ENCODE measurements around the gene MPDU1.
A peak's percentile ranks its signal among the peaks of the same experiment; 100 is the strongest.

The MPDU1 gene

DNA sequence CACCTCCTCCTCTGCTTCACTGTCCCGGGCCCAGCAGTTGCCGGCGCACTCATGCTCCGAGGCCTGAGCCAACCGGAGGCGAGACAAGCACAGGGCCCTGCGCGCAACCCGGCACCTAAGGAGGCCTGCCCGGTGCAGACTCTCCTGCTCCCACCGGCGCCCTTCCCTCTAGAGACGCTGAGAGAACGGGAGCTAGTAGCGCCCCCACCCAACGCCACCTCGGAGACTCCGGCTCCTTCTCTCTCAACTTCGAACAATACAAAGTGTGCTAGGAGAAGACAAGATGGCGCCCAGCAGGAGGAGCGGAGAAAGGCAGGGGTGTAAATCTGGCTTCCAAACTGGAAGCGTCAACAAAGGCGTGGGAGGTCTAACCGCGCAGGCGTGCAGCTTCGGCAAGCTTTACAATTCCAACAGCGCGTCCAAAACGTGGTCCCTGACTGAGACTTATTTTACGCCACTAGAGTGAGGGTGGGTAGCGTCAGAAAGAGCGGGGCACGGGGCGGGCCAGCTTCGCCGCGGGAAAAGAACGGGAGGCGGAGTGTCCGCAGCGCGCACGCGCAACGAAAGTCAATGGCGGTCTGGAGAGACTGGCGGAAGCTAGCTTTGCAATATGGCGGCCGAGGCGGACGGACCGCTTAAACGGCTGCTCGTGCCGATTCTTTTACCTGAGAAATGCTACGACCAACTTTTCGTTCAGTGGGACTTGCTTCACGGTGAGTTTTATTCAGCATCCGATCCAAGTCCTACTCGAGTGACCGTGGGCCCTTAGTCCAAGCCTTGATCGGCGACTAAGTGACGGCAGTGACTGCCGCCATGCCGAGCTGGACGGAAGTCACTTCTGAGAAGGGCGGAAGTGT is at the start of gene MPDU1:
TSS of gene MPDU1 (plus strand) at position 600 of the 857 bp plus-strand sequence. CDS start at position 611, 11 bp downstream.
- peak; percentile 99 for DNase-seq

DNA sequence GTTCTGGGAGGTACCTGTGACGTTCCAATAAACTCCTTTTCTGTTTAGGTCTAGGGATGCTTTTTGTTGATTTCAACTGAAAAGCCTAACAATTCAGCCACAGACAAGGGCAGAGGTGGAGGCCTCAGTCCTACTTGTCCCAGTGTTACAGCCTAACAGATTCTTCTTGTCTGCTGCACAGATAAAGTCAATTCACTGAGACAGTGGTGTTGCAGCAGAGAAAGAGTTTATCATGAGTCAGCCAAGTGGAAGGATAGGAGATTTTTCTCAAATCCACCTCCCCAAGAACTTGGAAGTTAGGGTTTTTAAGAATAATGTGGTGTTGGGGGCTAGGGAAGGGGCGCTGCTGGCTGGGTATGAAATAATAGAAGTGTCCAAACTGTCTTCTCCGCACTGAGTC is 45.6 kb upstream of the MPDU1 start:
- DNase-seq = no peak

DNA sequence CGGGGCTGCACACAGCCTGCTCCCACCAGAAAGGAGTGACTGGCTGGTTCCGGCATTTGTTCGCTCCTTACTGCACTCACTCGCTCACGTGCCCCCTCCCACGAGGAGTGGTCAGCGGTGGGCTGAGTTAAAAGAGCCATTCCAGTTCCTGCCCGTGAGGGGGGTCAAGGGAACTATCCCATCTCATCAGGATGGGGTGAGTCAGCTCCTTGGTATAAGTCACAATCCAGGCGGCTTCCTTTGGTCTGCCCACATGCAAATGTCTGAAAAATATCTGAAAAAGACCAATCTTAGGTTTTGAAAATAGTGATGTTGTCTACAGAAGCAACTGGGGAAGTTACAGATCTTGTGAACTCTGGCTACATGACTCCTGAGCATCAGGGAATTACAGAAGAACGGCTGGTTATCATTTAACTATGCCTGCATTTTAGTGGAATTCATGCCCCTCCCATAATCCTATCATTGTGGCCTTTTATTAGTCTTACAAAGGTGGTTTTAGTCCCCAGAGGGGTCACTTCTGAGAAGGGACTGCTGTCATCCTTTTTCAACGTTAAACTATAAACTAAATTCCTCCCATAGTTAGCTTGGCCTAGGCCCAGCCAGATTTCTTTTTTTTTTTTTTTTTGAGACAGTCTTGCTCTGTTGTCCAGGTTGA is 44.6 kb upstream of the MPDU1 start:
- no peak for DNase-seq

DNA sequence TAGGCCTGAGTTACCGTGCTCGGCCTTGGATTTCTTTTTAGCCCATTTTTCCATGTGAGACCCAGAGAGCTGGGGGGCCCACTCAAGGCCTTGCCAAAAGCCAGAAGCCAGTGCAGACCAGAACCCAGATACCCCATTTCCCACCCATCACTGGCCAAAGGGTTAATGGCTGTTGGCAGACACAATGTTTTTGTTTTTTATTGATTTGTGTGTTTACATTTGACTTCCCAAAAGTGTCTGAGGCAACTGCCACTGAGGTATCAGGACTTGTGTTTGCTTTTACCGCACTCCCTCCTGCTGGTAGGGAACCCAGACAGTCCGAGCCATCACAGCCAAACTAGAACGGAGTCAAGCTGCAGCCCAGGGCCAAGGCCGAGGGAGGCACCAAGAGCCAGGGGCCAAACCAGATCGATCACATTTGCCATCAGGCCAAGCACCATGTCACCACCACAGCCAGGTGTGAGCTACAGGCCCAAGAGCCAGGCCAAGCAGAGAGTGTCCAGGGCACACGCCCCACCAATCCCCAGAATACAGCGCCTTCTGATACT is 42.5 kb upstream of the MPDU1 start:
- no peak for DNase-seq

DNA sequence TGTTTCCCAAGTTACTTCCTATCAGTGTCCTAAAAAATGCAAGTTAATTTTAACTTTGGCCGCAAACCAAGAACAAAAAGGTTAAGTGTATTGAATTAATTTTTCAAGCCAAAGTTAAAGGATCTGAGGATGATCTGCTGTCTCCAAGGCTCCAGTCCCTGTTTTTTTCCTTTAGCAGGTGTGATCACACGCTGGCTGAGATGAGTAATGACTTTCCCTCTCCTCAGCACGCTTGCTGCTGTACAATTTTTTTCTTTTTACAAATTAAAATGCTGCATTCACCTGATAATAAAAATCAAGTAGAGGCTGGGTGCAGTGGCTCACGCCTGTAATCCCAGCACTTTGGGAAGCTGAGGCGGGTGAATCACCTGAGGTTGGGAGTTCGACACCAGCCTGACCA is 38.7 kb upstream of the MPDU1 start:
- no peak for DNase-seq

DNA sequence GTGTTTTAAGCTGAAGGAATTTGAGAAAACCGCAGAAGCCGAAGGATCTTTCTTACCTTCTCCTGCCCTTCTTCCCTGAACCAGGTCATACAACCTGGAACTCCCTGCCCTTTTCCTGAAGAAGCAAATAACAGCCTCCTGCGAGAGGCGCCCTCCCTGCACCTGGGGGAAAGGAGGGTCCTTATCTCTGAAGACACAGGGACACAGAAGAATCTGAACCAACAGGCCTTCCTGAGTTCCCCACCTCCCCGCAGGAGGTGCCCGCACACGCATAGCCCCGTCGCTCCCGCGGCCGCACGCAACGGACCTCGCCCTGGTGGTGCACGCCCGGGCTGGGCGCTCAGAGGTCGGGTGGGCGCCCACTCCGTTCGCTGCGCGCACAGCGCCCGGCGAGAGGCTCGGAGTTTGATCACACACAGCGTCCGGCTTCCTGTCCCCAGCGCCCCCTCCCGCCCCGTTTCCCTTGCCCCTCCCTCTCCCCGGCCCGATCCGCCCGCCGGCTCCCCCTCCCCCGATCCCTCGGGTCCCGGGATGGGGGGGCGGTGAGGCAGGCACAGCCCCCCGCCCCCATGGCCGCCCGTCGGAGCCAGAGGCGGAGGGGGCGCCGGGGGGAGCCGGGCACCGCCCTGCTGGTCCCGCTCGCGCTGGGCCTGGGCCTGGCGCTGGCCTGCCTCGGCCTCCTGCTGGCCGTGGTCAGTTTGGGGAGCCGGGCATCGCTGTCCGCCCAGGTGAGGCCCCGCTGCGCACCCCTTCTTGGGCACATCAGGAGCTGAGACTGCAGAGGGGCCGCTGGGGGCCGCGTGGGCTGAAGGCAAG is 34.9 kb upstream of the MPDU1 start, which contains the start of gene TNFSF12:
TSS of gene TNFSF12 (plus strand) at position 474 of the 816 bp plus-strand sequence. CDS start at position 570, 96 bp downstream.
- DNase-seq = peak; percentile 78

DNA sequence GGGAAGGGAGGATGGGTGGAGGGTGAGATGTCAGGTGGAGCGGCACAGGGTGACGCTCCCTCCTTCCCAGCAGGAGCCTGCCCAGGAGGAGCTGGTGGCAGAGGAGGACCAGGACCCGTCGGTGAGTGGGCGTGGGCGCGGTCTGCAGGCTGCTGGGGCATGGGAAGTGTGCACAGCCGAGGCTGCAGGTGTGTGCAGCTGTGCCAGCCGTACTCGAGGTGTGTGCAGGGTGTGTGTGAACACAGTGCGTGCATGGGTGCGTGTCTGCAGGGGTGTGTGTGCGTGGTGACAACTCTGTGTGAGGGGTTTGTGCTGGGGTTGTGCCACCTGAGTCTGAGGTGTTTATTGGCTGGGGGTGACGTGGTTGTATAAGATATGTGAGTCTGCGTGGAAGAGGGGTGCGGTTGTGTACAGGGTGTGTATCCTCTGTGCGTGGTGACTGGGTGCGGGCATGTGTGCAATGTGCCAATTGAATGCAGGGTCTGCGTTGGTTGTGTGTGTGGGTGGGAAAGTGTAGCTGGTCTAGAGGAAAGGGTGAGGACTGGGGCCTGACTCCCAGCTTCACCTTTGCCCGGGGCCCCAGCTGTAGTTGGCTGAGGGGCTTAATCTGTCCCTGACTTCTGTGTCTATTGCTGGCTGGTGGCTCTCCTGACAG is 34.1 kb upstream of the MPDU1 start:
- peak; percentile 32 for DNase-seq

DNA sequence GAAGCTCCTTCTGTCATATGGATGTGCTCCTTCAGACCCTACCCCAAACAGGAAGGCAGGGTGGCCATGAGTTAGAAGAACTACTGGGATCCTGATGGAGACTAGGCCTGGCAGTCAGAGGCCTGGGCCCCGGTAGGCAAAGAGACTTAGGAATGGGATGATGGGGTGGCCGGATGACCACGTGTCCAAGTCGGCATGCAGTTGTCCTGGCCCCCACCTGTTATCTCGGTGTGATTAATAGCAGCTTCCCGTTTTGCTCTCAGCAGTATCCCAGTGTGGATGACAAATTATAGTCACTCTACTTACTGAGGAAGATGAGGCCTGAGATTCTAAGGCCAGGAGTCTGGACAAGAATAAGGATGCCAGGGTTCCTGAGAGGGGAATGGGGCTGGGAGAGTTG is 33.3 kb upstream of the MPDU1 start:
- DNase-seq = no peak

DNA sequence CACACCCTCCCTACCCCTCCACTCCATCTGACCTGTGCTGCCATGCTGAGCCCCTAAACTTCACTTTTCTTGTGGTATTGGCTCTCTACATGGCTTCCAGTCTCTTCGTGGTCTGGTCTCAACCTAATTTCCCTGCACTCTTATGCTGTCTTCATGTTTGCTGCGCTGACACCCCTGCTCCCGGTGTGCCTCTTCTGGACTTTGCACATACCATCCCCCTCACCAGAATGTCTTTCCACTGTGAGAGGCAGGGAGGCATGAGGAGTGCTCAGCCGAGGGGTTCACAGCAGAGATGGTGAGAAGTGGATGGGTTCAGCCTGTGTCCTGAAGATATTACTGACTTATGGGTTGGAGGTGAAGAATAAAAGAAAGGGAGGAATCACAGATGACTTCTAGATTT is 32.3 kb upstream of the MPDU1 start:
- no peak for DNase-seq

DNA sequence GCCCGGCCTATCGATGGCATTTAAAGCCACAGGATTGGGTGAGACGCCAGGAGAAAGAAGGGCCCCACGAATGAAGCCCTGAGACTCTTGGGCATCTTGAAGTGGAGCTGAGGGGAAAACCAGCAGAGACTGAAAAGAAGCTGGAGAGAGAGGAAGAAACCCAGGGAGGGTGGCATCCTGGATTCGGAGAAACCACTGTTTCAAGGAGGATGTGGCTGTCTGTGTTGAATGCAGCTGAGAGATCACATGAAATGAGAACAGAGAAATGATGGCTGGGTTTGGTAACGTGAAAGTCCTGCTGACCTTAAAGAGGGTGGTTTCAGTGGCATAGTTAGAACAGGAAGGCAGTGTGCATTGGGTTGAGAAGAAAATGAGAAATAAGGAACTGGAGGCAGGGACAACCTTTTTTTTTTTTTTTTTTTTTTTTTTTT is 31.0 kb upstream of the MPDU1 start:
- DNase-seq = no peak

DNA sequence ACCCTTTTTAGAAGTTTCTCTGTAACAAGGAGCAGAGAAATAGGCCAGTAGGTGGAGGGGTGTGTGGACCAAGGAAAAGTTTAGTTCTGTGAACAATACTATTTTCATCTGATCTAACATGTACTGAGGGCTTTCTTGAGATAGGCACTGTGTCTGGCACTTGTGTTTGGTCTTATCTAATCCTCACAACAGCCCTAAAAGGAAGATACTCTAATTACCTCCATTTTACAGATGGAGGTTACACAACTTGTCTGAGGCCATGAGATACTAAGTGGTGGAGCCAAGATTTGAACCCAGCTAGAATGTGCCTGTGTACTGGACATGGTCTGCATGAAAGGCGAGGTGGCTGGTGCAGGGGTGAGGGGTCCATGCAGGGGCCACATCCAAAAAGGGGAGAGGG is 30.3 kb upstream of the MPDU1 start:
- no peak for DNase-seq

DNA sequence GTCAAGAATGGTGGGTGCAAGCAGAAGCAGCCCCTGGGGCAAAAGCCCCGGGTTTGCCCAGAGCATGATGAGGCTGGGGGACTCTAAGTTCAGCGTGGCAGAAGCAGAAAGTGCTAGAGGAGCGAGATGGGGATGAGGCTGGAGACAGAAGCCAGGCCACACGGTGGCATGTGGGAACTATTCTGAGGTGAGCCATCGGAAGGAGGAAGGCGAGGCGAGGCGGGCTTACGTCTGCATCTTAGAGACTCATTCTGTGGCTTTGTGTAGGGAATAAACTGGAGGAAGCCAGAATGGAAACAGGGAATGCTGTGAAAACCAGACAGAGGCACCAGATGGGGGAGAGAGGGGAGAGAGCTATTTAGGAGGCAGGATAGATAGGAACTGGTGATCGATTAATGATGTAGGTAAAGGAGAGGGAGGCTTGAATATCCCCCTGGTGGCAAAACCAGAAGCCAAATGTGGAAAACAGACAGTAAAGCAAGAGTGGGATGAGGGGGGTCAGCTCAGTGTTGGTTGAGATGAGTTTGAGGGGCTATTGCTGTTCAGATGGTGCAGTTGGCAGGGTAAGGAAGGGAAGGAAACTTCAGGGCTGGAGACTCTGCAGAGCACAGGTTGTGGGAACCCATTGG is 28.2 kb upstream of the MPDU1 start:
- DNase-seq = no peak

DNA sequence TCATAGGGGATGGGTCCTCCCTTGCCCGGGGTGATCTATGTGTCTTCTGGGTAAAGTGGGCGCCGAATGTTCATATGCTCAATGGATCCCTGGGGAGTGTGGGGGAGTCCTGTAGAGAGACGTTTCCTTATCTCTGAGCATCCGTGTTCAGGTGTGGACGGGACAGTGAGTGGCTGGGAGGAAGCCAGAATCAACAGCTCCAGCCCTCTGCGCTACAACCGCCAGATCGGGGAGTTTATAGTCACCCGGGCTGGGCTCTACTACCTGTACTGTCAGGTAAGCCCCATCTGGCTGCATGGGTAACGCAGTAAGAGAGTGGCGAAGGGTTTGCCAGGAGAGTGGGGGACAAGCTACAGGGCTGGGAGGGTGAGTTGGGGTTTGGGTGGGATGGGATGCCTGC is 27.0 kb upstream of the MPDU1 start:
- DNase-seq = no peak

DNA sequence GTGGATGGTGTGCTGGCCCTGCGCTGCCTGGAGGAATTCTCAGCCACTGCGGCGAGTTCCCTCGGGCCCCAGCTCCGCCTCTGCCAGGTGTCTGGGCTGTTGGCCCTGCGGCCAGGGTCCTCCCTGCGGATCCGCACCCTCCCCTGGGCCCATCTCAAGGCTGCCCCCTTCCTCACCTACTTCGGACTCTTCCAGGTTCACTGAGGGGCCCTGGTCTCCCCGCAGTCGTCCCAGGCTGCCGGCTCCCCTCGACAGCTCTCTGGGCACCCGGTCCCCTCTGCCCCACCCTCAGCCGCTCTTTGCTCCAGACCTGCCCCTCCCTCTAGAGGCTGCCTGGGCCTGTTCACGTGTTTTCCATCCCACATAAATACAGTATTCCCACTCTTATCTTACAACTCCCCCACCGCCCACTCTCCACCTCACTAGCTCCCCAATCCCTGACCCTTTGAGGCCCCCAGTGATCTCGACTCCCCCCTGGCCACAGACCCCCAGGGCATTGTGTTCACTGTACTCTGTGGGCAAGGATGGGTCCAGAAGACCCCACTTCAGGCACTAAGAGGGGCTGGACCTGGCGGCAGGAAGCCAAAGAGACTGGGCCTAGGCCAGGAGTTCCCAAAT is 26.4 kb upstream of the MPDU1 start:
- DNase-seq = no peak

DNA sequence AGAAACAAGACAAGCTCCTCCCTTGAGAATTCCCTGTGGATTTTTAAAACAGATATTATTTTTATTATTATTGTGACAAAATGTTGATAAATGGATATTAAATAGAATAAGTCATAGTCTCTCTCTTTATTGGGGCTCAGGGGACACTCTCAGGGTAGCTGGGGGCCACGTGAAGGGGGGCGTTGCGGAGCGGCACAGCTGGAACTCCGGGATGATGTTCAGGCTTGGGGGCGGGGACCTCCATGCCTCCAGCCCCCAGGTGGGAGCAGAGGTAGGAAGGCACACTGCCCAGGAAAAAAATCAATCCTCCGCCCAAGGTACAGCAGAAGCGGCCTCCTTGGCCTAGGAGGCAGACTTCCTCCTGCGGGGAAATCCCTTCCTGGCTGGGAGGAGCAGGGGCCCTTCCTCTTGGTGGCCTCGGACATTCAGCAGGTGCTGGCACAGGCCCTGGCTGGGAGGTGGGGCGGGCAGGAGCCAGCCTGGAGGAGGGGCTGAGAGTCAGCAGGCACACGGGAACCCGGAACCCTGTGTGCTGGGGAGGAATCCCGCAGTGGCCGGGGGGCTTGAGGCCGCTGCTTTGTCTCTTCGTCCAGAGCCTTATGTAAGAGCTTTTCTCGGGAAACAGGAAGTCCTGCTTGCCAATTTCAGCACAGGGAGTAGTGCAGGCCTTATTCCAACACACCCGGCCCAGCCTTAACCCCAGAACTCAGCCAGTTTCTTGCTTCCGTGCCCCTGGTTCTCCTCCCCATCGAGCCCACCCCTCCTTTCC is 25.7 kb upstream of the MPDU1 start:
- peak; percentile 90 for DNase-seq

DNA sequence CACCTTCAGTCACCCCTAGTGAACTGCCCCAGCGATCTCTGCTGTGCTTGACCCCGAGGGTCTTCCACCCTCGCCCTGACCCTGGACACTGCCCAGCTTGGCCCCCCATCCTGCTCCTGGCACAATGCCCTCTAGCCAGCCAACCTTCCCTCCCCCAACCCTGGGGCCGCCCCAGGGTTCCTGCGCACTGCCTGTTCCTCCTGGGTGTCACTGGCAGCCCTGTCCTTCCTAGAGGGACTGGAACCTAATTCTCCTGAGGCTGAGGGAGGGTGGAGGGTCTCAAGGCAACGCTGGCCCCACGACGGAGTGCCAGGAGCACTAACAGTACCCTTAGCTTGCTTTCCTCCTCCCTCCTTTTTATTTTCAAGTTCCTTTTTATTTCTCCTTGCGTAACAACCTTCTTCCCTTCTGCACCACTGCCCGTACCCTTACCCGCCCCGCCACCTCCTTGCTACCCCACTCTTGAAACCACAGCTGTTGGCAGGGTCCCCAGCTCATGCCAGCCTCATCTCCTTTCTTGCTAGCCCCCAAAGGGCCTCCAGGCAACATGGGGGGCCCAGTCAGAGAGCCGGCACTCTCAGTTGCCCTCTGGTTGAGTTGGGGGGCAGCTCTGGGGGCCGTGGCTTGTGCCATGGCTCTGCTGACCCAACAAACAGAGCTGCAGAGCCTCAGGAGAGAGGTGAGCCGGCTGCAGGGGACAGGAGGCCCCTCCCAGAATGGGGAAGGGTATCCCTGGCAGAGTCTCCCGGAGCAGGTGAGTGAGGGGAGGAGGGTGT is 24.9 kb upstream of the MPDU1 start, which contains the start of gene TNFSF13:
TSS of gene TNFSF13 (plus strand) at position 207 of the 776 bp plus-strand sequence. CDS start at position 497, 290 bp downstream.
- no peak for DNase-seq

DNA sequence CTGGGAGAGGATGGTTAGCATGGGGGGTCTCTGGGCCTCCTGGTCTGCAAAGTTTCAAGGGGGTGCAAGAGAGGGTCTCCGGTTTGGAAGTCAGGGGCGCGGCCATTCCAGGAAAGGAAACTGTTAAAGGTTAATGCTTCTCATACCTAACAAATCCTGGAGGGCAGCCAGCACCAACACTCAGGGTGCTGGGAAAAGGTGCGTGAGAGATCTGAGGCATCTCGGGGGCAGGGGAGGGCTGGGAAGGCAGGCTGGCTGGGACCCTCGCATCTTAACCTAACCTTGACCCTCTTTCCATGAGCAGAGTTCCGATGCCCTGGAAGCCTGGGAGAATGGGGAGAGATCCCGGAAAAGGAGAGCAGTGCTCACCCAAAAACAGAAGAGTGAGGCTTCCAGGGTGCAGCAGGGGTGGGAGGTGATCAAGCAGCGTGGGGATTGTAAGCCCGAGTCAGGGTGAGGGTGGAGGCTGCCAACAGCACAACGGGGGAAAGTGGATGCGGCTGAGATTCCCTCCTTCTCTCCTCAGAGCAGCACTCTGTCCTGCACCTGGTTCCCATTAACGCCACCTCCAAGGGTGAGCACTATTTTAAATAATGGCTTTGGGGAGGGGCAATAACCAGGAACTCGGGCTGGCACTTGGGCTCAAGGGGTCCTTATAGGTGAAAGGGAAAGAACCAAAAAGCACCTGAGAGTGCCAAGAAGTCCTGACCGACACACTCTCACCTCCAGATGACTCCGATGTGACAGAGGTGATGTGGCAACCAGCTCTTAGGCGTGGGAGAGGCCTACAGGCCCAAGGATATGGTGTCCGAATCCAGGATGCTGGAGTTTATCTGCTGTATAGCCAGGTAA is 24.1 kb upstream of the MPDU1 start:
- no peak for DNase-seq

DNA sequence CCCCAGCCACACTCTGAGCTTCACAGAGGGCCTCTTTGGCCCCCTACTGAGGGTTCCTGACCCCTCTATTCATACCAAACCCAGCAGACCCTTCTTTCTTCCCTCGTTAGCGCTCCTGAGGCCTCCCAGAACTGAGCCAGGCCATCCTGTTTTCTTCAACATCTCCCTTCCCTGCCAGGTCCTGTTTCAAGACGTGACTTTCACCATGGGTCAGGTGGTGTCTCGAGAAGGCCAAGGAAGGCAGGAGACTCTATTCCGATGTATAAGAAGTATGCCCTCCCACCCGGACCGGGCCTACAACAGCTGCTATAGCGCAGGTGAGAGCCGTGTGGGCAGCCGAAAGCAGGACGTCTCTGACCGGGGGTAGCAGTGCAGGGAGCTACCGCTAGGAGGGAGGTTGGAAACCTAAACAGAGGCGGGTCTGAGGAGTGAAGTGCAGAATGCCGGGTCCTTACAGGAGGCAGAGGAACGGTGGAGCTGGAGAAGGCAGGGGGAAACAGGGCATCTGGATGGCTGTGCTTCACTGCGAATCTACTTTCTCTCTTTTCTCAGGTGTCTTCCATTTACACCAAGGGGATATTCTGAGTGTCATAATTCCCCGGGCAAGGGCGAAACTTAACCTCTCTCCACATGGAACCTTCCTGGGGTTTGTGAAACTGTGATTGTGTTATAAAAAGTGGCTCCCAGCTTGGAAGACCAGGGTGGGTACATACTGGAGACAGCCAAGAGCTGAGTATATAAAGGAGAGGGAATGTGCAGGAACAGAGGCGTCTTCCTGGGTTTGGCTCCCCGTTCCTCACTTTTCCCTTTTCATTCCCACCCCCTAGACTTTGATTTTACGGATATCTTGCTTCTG is 23.3 kb upstream of the MPDU1 start:
- peak; percentile 75 for DNase-seq
